ENCODE data around the gene PRDM11. TPM values are rescaled to one million over a fixed set of nuclear protein-coding genes. Genes with fewer than 3 reads are reported as not detected.

PRDM11 gene
- total and polyA plus RNA-seq, 9 donors = 8.7 to 45.4 (median 28.9) TPM

DNA sequence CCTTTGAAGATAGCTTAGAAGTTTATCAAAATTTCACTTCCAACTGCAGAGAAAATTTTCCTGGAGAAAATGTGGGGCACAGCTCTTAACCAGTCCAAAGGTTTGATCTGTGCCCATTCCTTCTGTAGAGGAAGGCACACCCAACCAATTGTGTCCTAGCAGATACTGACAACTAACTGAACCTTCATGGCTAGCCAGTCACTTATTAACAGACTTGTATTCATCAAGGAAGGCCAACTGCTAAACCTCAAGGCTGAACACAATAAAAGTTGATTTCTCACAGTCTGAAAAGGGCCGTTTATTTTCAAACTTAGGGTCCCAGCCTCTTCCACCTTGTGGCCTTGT lies 120.2 kb downstream of the PRDM11 start:
- intact Hi-C loops (cut with DNase I) = no loop called here
- H3K9me3 ChIP-seq = no peaks in the 10 kb centered on the region
- DNase-seq = no peak
- H3K4me1 ChIP-seq (ENCODE audit: insufficient read depth) = no peaks in the 10 kb centered on the region
- H3K27ac ChIP-seq = no peak overlapping the region
- H3K27me3 ChIP-seq = no peaks in the 10 kb centered on the region
- H3K36me3 ChIP-seq = no peaks in the 10 kb centered on the region
- H3K4me3 ChIP-seq = no peak overlapping the region
- no peak for TF ChIP-seq EP300 (IDR thresholded peaks at IDR 0.05)
- TF ChIP-seq, protein P1, sequence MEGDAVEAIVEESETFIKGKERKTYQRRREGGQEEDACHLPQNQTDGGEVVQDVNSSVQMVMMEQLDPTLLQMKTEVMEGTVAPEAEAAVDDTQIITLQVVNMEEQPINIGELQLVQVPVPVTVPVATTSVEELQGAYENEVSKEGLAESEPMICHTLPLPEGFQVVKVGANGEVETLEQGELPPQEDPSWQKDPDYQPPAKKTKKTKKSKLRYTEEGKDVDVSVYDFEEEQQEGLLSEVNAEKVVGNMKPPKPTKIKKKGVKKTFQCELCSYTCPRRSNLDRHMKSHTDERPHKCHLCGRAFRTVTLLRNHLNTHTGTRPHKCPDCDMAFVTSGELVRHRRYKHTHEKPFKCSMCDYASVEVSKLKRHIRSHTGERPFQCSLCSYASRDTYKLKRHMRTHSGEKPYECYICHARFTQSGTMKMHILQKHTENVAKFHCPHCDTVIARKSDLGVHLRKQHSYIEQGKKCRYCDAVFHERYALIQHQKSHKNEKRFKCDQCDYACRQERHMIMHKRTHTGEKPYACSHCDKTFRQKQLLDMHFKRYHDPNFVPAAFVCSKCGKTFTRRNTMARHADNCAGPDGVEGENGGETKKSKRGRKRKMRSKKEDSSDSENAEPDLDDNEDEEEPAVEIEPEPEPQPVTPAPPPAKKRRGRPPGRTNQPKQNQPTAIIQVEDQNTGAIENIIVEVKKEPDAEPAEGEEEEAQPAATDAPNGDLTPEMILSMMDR (IDR thresholded peaks at IDR 0.05) = no peak
- TF ChIP-seq POLR2A (IDR thresholded peaks at IDR 0.05) = no peak
- 89 to 97% (median 91%) methylated on average over 1 of the region's 1 CpG for WGBS, 3 donors

DNA sequence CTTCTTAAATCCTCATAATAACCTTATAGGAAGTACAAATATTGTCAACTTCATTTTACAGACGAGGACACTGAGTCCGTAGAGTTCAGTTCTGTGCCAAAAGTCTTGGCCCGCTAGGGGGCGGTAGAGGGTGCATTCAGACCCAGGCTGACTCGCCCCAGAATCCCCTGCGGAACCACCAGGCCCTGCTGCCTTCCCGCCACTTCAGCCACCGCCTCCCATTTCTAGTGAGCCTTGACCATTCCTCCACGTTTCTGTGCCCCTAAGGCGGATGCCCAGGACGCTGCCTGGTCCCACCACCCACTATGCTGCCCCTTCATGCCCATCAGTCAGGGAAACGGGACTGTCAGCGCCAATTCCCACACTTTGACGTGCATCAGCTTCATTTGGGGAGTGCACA lies 120.6 kb downstream of the PRDM11 start:
- no peaks in the 10 kb centered on the region for H3K27me3 ChIP-seq
- intact Hi-C loops (cut with DNase I) = no loop called here

DNA sequence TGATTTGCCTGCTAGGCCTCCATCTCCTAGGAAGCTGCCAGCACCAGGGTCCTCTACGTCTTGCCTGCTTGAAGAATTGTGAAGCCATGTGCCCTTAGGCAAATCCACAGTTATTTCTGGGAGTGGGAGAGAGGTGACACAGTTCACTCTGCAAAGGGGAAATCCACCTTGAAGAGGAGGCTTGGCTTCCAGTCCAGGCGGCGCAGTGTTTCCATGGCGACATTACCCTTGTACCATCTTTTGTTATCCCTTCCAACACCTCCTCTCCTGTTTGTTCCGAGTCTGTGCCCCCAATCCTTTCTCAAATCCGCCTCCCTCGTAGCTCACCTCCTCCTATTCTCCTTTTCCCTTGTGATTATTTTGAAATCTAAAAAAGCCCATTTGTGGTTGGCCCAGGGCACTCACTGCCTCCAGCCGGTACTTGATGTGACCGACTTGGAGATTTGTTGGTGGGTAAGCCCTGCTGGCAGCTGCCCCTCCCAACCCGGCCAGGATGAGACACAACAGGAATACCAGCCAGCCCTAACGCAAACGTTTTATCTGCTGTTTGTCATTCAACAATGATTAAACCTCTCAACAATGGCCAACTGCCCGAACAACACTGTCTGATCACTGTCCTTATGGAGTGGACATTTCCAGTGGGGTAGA lies 121.3 kb downstream of the PRDM11 start:
- 54 to 70% (median 63%) methylated on average over 13 of the region's 13 CpGs for WGBS, 3 donors
- no peaks in the 10 kb centered on the region for H3K27me3 ChIP-seq
- no peak overlapping the region for H3K27ac ChIP-seq
- H3K4me3 ChIP-seq = no peak overlapping the region
- DNase-seq = no peak
- TF ChIP-seq POLR2A (IDR thresholded peaks at IDR 0.05) (no peak), EP300 (IDR thresholded peaks at IDR 0.05) (no peak)
- TF ChIP-seq, protein P1 (IDR thresholded peaks at IDR 0.05) = no peak
- no peaks in the 10 kb centered on the region for H3K4me1 ChIP-seq (ENCODE audit: insufficient read depth)
- intact Hi-C loops (cut with DNase I) = no loop called here
- no peaks in the 10 kb centered on the region for H3K36me3 ChIP-seq
- H3K9me3 ChIP-seq = no peaks in the 10 kb centered on the region

More for the DNA sequence above, 120.6 kb downstream of the PRDM11 start:
- Histone ChIP-seq H3K36me3 (no peaks in the 10 kb centered on the region), H3K4me3 (no peak overlapping the region), H3K9me3 (no peaks in the 10 kb centered on the region), H3K27ac (no peak overlapping the region), H3K4me1 (ENCODE audit: insufficient read depth) (no peaks in the 10 kb centered on the region)
- no peak for TF ChIP-seq EP300 (IDR thresholded peaks at IDR 0.05)
- TF ChIP-seq, protein P1 (IDR thresholded peaks at IDR 0.05) = no peak
- WGBS, 3 donors = 67 to 76% (median 70%) methylated on average over 14 of the region's 14 CpGs
- no peak for DNase-seq

DNA sequence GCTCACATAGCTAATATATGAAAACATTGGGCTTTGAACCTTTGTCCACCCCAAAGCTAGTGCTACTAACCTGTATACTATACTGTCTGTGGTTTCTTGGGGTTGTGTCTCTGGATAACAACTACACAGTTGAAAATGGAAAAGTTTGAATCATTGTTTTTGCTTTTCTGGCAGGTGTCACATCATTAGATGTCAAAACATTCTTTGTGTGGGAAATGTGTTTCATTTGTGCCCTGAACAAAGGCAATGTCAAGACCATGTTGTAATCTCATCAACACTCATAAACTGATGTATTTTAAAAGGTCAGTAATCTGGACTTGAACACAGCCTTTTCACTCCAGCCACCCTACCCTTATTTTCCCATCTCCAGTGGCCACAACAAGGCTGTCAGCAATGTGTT lies 123.2 kb downstream of the PRDM11 start:
- no peaks in the 10 kb centered on the region for H3K9me3 ChIP-seq
- no peak overlapping the region for H3K27ac ChIP-seq
- TF ChIP-seq POLR2A (IDR thresholded peaks at IDR 0.05) = no peak
- H3K4me1 ChIP-seq (ENCODE audit: insufficient read depth) = no peaks in the 10 kb centered on the region
- H3K4me3 ChIP-seq = no peak overlapping the region
- intact Hi-C loops (cut with DNase I) = no loop called here
- H3K27me3 ChIP-seq = no peaks in the 10 kb centered on the region
- no peak for DNase-seq
- H3K36me3 ChIP-seq = no peaks in the 10 kb centered on the region

DNA sequence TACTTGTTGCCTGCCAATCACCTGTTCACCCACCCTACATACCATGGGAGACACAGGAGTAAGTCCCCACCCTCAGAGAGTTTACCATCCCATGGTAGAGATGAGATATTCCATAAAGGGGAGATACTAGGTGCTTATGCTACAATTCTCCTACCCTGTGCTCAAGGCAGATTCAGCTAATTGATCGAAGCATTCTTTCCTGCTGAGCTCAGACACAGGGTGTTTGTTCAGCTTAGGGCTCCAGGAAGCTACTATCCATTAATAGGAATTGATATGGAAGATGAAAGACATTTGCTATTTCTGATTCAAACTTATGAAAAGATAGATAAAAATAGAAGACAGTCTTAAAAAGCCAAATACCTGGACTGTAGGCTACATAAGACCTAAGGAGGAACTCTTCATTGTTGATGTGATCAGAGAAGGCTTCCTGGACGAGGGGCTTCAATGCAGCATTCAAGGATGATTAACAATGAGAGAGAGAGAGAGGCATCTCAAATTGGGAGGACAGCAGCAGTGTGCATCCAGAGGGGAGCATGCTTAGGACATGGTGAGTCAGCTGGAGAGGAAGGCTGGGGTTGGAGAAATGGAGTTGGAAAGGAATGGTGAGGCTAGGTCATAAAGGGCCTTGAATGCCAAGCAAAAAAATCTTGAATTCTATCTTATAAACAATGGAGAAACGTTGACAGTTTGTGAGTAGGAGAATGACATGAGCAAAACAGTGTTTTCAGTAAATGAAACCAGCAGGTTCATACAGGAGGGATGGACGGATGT lies 124.7 kb downstream of the PRDM11 start:
- H3K9me3 ChIP-seq = no peaks in the 10 kb centered on the region
- WGBS, 3 donors = 65 to 72% (median 67%) methylated on average over 4 of the region's 4 CpGs
- intact Hi-C loops (cut with DNase I) = no loop called here
- no peaks in the 10 kb centered on the region for H3K4me1 ChIP-seq (ENCODE audit: insufficient read depth)
- TF ChIP-seq POLR2A (IDR thresholded peaks at IDR 0.05) (no peak), EP300 (IDR thresholded peaks at IDR 0.05) (no peak)
- TF ChIP-seq, protein P1 (IDR thresholded peaks at IDR 0.05) = no peak
- no peaks in the 10 kb centered on the region for H3K36me3 ChIP-seq
- no peak overlapping the region for H3K27ac ChIP-seq
- H3K27me3 ChIP-seq = no peaks in the 10 kb centered on the region
- no peak for DNase-seq
- no peak overlapping the region for H3K4me3 ChIP-seq
